ENCODE results near the gene FAM98C.
"Not testable (repeated sequence)": the region's sequence is repeated elsewhere in the genome, so short reads cannot be mapped to it uniquely, and the experiment has no call there.

Gene FAM98C

DNA sequence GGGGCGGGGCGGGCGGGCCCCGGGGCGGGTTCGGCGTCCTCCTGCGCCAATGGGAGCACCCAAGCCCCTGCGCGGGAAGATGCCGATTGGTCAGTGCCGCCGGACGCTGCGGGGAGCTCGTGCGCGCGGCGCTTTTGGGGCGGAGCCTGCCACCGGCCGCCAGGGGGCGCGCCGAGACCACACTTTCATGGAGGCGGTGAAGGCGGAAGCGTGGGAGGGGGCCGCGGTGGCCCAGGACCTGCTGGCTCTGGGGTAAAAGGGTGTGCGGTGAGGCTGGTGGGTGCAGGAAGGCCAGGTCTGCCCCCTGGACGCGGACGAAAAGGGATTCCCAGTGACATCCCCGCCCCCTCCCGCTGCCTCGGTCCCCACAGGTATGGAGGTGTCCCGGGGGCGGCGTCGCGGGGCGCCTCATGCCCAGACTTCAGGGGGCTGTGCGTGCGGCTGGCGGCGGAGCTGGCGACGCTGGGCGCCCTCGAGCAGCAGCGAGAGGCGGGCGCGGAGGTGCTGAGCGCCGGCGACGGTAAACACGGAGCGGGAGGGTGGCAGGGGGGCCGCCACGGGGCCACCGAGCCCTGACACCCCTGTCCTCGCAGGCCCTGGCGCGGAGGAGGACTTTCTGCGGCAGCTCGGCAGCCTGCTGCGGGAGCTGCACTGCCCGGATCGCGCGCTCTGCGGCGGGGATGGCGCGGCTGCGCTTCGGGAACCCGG lies at the start of gene FAM98C:
FAM98C (plus strand) TSS at position 127 of the 708 bp plus-strand sequence; CDS start at position 188, 61 bp downstream.
- DNase-seq: peak; percentile 97

GRCh38 chr19:38355728-38356725 lies 46.9 kb upstream of the FAM98C start:
- no peak for DNase-seq

DNA sequence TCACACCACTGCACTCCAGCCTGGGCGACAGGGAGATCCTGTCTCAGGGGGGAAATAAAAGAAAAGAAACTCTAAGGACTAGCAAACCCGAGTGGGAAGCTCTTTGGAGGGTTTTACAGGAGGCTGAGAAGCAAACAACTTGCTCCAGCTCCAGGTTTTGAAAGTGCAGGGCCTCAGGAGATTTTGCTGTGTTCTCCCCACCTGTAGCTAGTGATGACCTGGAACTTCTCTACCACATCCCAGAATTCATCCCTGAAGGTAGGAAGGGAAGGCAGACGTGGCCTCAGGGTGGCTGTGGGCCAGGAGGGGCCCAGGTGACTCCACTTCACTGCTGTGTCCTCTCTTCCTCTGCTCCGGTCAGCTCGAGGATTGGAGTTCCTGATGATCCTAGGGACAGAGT lies 44.8 kb upstream of the FAM98C start:
- DNase-seq: no peak

DNA sequence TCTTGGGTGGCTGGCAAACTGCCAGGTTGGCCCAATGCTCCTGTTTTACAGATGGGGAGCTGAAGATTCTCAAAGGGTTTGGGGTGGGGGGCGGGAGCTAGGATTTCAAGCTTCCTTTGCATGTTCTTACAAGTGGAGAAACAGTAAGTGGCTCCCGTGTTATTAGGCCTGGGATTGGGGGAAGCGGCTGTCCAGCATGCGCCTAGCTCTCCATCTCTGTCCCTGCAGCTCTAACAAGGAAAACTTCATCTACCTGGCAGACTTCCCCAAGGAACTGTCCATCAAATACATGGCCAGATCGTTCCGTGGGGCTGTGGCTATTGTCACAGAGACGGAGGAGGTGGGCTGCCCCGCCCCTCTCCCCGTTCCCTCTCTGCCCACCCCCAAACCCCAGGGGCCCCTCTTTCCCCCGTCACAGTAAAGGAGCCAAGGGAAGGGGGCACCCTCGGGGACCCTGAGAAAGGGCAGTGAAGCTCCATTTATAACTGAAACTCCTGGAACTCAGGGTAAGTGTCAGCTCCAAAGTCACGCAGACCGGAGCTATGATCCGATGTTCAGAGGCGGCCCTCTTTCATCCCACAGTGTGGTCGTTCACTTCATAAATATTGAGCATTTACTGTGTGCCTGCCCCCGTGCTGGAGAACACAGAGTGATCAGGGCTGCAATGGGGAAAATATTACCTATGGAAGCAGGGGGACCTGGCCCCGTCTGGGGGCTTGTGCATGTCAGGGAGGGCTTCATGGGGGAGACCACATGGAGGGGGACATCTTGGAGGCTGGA lies 43.5 kb upstream of the FAM98C start:
- no peak for DNase-seq

- no peak for DNase-seq
Observed at GRCh38 chr19:38360351-38360750, 42.5 kb upstream of the FAM98C start.

GRCh38 chr19:38360839-38361631 lies 41.9 kb upstream of the FAM98C start:
- no peak for DNase-seq

DNA sequence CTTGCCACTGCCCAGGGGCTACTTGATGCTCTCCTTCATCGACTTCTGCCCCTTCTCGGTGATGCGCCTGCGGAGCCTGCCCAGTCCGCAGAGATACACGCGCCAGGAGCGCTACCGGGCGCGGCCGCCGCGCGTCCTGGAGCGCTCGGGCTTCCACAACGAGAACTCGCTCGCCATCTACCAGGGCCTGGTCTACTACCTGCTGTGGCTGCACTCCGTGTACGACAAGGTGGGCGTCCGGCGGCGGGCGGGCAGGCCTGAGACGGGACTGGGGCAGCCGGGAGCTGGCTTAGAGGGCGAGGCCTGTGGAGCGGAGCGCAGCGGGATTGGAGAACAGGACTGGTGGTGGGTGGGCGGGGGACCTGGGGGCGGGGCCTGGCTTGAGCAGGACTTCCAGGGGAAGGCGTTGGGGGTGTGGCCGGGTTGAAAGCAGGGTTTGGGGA lies 41.2 kb upstream of the FAM98C start:
- DNase-seq: peak; percentile 46

DNA sequence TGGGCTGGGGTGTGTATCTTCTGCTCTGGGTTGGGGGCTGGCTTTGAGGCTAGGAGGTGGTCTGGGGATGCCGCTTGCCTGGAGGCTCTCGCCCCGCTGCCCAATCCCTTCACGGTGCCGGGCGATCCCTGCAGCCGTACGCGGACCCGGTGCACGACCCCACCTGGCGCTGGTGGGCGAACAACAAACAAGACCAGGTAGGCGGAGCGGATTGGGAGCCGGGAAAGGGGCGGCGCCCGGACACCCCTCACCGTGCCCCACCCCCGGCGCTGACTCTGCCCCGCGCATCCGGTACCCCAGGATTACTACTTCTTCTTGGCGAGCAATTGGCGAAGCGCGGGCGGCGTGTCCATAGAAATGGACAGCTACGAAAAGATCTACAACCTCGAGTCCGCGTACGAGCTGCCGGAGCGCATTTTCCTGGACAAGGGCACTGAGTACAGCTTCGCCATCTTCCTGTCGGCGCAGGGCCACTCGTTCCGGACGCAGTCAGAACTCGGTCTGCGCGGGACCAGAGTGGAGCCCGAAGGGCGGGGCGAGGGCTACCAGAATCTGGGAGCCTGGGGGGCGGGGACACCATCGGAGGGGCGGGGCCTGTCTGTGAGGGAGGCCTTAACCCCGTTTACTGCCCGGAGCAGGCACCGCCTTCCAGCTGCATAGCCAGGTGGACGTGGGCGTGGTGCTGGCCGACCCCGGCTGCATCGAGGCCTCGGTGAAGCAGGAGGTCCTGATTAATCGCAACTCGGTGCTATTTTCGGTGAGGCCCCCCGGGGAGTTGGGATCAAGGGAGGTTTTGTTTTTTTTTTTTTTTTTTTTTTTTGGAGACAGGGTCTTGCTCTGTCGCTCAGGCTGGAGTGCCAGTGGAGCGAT lies 40.6 kb upstream of the FAM98C start:
- peak; percentile 55 for DNase-seq

DNA sequence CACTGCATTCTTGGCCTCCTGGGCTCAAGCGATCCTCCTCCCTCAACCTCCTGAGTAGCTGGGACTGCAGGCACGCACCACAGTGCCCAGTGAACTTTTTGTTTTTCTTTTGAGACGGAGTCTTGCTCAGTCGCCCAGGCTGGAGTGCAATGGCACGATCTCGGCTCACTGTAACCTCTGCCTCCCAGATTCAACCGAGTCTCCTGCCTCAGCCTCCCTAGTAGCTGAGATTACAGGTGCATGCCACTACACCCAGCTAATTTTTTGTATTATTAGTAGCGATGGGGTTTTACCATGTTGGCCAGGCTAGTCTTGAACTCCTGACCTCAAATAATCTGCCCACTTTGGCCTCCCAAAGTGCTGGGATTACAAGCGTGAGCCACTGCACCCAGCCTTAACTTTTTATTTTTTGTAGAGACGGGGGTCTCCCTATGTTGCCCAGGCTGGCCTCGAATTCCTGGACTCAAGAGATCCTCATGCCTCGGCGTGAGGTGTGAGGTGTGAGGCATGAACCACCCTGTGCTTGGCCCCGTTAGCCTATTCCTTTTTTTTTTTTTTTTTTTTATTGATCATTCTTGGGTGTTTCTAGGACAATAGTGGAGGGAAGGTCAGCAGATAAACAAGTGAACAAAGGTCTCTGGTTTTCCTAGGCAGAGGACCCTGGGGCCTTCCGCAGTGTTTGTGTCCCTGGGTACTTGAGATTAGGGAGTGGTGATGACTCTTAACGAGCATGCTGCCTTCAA lies 39.8 kb upstream of the FAM98C start:
- DNase-seq: not testable (repeated sequence)

DNA sequence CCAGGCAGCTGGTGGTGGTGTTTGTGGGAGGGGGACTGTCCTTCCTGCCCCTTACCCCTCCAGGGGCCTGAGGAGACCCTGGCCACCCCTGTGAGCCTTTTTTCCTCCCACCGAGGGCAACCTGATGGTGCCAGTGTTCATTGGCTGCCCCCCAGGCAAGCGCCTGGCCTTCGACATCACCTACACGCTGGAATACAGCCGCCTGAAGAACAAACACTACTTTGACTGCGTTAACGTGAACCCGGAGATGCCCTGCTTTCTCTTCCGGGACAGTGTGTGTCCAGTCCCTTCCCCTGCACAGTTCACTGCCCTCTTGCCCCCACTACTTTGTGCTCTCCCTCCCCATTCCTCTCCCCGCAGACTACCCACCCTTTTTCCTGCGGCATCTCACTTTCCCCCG lies 35.9 kb upstream of the FAM98C start:
- no peak for DNase-seq

DNA sequence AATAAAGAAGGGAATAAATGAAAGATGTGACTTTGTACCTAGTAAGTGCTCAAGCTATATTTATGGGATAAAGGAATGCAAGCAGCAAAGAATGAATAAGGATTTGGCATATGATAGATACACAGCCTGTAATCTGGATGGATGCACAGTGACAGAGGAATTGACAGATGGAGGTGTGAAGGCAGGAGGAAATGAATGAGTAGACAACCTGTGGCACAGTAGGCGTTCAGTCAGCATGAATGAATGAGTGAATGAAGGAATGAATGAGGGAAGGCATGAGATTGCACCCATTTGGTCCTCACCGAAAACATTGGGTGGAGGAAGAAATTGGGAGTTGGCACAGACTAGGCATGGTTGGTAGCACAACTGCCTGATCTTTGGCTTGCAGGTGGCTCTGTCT lies 33.3 kb upstream of the FAM98C start:
- no peak for DNase-seq

DNA sequence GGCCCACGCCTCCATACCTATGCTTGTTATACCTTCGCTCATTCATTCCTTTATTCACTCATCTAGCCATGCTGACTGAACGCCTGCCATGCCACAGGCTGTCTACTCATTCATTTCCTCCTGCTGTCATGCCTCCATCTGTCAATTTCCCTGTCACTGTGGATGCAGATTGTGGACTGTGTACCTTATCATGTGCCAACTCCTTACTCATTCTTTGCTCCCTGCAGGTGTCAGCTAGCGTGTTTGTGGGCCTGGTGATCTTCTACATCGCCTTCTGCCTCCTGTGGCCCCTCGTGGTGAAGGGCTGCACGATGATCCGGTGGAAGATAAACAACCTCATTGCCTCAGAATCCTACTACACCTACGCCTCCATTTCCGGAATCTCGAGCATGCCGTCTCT lies 32.6 kb upstream of the FAM98C start:
- no peak for DNase-seq

DNA sequence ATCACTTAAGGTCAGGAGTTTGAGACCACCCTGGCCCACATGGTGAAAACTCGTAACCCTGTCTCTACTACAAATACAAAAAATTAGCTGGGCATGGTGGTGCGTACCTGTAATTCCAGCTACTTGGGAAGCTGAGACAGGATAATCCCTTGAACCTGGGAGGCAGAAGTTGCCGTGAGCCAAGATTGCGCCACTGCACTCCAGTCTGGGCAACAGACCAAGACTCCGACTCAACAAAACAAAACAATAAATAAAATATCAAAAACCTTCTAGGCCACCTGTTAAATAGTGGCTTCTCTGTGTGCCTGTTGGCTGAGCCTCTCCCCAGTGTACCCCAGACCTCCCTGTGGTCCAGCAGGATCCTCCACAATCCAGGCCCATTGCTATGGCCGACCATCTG lies 31.8 kb upstream of the FAM98C start:
- DNase-seq: no peak

- no peak for DNase-seq
Observed at GRCh38 chr19:38373907-38374331, 29.0 kb upstream of the FAM98C start.

DNA sequence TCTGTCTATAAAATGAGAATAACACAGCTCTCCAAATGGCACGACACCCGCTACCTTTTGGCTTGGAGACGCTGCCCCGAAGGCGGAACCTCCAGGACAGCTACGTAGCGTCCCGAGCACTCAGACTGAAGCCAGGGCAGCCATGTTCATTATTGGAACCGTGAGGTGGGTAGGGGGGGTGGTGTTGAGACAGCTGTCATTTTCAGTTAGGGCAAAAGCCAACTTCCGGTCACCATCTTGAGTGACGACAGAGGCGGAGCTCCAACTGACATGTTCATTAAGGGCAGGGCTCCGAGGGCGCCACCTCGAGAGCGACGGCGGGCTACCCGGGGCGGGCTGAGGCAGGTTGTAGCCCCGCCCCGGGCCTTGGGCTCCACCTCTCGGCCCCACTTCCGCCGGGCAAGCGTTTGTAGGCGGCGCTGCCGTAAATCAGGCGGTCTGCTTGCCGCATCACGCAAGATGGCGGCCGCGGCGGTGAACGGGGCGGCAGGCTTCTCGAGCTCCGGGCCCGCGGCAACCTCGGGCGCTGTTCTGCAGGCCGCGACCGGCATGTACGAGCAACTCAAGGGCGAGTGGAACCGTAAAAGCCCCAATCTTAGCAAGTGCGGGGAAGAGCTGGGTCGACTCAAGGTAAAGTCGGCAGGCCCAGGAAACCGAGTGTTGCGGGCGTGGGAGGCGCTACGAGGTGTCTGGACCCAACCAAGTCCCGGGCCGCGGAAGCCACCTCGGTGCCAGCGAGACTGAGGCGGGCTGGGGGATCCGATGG lies 28.4 kb upstream of the FAM98C start, which contains the start of gene PSMD8:
PSMD8 (plus strand) TSS at position 240 of the 766 bp plus-strand sequence; CDS start at position 271, 31 bp downstream.
- peak; percentile 98 for DNase-seq

DNA sequence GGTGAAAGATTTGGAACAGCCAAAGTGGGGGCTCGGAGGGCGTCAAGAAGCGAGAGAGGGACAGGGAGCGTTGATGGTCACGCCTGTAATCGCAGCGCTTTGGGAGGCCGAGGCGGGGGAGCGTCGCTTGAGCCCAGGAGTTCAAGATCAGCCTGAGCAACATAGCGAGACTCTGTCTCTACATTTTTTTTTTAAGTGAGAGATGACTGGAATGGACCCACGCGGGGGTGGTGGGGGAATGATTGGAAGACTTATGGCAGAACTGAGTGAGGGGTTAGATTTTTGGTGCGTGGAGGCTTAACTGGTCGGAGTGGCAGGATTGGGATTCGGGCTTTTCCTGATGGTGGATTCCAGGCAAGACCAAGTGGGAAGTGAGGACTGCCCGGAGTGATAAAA lies 27.8 kb upstream of the FAM98C start:
- no peak for DNase-seq

DNA sequence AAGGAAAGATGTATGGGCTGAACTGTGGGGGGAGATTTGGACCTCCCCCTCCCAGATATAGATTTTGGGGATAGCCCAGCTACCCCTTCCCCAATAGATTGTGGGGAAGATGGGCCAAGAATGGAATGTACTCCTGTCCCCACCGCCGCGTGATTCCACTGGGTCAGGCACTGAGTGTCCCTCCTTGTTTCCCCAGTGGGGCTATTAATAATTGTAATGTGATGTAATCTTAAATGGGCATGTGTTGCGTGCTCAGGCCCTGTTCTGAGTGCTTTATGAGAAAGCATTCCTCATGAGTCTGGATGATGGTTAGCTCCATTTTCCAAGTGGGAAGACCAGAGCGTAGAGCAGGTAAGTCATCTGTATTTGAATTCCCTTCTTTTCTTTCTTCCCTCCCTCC lies 27.1 kb upstream of the FAM98C start:
- DNase-seq: no peak

GRCh38 chr19:38376576-38376975 lies 26.3 kb upstream of the FAM98C start:
- DNase-seq: no peak

DNA sequence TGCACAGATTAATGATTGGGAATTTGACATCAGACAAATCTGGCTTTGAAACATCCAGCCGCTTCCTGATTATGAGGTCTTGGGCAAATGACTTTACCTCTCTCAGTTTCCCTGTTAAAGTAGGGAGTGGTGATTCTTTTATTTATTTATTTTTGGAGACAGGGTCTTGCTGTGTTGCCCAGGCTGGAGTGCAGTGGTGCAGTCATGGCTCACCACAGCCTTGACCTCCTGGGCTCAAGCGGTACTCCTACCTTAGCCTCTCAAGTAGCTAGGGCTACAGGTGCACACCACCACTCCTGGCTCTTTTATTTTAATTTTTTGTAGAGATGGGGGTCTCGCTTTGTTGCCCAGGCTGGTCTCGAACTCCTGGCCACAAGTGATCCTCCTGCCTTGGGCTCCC lies 25.8 kb upstream of the FAM98C start:
- no peak for DNase-seq
